NCI-H526 (cell line): ENCODE results near the gene ADCYAP1R1.

ENCODE experiments used
- DNase-seq, 2 experiments: peaks; one replicate each; lab custom pipeline; 2025; lab: John Stamatoyannopoulos, UW

The ADCYAP1R1 gene

GRCh38 chr7:31087351-31087750 is 35.2 kb downstream of the ADCYAP1R1 start:
- DNase-seq = no peak

- no peak for DNase-seq
Measured at GRCh38 chr7:31091924-31092434, 39.9 kb downstream of the ADCYAP1R1 start.

GRCh38 chr7:31092606-31093005 is 40.5 kb downstream of the ADCYAP1R1 start:
- no peak for DNase-seq

DNA sequence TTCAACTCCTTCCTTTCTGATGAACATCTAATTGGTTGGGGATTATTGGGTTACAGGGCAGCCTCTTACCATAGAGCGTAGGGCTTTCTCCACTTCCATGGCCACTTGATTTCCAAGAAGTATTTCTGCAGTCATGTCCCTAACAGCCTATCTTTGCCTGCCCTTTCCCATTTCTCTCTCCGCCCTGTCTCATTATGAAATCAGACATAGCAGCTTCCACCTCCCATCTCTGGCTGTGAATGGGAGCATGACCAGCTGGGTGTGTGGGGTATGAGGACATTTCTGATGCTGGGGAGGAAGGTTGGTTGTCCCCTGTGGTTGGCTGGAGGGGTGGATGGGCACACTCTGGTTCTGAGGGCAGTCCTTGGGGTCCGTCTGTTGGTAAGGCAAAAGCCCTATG is 41.2 kb downstream of the ADCYAP1R1 start:
- no peak for DNase-seq

DNA sequence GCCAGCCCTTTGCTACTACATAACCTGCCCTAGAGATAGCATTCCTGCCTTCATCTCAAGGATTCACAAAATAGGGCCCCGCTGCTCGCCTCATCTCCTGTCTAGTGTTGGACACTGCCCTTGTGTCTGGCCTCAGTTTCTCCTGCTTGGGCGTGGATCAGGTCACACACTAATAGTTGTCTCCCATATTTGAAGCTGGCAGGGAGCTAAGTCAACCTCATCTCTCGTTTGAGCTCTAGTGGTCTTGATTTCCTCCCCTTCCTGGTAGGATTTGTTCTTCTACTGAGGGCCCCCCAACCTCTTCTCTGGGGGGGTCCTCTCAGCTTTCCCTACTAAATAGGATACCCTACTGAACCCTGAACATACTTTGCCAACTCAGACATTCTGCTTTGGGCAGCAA is 42.2 kb downstream of the ADCYAP1R1 start:
- no peak for DNase-seq

DNA sequence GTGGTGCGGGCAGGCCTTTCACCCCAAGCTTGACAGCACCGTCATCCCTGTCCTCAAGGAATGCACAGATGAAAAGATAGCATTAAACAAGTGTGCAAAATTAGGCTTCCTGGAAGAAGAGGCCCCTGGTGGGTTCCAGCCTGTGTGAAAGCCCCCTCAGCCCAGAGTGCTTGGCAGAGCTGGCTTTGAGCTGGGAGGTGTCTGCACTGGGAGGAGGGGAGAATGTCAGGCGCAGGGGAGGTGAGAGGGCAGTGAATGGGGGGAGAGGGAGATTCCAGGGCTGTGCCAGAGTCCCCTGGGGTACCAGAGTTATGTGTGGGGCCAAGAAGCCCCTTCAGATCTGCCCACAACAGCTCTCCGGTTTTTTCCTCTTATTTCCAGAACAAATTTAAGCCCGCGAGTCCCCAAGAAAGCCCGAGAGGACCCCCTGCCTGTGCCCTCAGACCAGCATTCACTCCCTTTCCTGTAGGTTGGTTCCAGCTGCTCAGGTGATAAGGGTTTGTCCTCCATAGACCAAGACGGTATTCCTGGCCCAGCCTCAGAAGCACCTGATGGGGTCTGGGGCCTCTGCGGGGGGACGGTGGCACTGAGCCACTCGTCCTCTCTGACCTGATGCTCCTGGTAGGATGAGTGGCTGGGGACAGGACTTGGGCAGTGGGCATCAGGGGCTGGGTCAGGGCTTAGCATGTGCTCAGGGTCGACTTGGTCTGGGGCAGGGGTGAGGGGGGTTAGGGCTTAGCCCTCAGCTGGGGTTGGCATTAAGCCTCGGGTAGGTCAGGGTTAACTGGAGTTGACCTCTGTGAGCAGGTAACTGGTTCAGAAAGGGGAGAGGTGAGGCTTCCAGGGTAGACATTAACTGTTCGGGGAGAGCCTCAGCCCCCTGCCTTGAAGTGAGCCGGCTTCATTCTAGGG is 43.4 kb downstream of the ADCYAP1R1 start:
- no peak for DNase-seq

DNA sequence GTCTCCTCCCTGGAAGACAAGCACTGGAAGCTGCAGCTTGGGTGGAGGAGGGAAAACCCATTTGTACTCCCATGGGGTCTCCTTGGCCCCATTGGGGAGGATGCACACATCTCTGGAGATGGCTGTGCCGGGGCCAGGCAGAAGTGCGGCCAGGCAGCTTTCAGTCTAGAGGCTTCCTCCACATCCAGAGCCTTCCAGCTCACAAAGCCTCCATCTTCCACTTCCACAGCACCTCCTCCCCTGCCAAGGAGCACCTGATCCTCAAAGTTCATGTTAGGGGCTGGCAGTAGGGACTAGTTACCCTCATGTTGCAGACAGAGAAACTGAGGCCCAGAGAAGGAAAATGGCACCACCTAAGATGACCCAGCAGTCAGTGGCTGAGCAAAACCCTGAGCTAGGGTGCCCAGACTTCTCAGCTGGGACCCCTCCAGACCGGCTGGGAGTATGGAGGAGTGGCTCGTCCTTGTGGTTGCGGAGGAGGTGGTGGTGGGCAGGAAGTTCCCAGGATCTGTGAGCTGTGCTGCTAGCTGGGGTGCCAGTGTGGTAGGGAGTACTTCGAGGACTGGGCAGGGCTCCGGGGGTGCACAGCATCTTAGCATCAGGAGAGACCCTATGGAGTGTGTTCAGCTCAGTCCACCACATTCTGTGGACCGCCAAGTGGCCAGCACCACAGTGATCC is 44.2 kb downstream of the ADCYAP1R1 start:
- no peak for DNase-seq

GRCh38 chr7:31096877-31097258 is 44.8 kb downstream of the ADCYAP1R1 start:
- DNase-seq = no peak

- peak in 1 of 2 experiments; percentile 4 for DNase-seq
Measured at GRCh38 chr7:31098642-31099360, 46.7 kb downstream of the ADCYAP1R1 start.

DNA sequence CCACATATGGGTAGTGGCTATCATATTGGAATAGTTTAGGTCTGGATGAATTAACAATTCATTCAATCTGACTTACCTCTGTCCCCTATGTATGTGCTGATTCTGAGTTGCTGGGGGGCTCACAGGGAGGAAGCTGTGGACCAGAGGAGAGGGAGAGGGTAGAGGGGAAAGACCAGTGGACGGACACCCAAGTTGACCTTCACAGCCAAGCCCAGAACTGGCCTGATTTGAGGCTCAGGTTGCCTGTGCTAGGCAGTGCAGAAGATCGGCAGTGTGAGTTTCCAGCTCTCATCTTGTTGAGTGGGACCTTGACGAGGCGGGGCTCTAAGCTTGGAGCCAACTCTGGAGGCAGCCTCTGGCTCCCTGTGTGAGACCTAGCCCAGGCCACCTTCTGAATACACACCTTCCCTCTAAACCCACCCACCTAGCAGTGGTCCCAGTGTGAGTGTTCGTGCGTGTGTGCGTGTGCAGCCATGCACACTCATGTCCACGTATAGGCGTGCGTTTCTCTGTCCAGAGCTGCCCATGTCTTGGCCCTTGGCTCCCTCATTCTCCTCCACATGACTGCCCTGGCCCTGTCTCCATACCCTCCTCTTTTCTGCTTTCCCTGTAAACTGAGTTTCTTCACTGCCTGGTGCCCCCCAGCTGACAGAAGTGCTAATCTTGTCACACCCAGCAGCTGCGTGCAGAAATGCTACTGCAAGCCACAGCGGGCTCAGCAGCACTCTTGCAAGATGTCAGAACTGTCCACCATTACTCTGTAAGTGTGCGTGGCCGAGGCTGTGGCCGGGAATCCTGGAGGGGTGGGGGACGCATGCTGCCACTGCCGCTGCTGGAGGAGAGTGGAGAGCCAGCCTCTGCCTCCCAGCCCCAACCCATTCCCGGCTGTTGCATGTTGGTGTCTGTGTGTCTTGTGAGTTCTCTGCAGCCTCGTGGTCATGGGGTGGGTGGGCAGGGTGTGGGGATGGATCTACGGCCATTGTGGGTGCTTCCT is 47.6 kb downstream of the ADCYAP1R1 start:
- no peak for DNase-seq

DNA sequence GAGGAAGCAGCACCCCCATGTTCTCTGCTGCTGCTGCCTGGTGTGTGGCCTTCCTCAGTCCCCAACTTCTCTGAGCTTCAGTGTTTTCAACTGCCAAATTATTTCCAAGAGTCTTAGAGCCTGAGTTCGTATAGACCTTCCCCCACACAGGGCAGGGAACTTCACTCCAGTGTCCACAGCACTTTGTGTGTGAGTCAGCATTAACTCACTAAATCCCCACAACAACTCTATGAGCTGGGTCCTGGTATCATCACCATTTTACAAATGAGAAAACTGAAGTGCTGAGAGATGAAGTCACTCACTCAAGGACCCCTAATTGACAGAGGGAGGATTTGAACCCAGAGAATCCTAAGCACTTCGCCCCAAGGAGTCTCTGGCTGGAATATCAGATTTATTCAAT is 48.3 kb downstream of the ADCYAP1R1 start:
- DNase-seq = no peak

DNA sequence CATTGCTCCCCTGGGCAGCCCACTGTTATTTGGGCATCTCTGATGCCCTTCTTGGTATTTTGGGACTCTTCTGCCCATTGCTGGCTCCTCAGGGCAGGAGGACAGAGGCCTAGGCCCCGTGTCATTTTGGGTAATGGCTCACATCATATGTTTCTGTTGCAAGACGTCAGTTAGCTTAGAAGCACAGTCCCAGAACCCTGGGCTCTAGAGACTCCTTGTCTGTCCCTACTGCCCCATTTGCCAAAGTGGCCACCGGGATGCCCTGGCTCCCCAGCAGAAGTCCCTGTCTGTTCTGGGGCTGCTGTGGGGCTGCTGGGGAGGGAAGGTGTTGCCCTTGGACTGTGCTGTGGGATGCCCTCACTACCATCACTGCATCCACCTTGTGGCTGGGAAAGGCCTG is 48.8 kb downstream of the ADCYAP1R1 start:
- DNase-seq = no peak

- DNase-seq = no peak
Measured at GRCh38 chr7:31101544-31101943, 49.4 kb downstream of the ADCYAP1R1 start.

- no peak for DNase-seq
Measured at GRCh38 chr7:31102151-31102972, 50.3 kb downstream of the ADCYAP1R1 start.

- DNase-seq = no peak
Measured at GRCh38 chr7:31102973-31103850, 51.1 kb downstream of the ADCYAP1R1 start.

DNA sequence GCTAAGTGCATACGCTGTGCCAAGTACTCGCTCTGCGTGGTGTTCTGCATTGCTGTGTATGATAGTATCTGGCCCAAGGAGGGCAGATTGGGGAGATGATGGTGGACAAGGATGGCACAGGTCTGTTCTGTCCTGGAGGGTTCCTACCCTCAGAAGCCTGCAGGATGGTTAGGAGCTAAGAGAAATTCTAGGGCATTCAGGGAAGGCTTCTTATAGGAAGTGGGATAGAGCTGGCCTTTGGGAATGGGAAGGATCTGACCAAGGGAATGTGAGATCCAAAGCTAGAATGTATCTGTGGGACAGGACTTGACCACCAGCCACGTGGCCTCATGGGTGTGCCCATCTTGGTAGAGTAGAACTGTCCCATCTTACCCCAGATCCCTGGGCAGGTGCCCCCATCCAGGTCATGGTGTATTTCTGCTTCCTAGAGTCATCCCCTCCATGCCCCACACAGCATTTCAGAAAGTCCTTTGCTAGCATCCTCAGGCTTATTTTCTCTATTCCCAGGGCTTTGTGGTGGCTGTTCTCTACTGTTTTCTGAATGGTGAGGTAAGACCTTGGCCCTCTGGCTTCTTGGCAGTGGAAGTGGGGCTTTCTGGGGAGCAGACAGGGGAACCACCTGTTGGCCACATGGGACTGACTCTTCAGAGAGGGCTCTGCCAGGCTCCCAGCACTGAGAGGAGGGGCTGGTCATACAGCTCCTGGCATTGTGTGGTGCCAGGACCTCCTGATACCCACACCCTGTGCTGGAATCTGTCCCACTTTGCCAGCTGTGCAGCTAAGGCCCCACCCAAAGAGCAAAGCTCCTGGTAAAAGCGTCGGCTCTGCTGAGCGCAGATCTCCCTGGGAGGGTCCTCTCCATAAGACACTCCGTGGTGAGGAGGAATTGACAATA is 52.5 kb downstream of the ADCYAP1R1 start:
- DNase-seq = no peak

DNA sequence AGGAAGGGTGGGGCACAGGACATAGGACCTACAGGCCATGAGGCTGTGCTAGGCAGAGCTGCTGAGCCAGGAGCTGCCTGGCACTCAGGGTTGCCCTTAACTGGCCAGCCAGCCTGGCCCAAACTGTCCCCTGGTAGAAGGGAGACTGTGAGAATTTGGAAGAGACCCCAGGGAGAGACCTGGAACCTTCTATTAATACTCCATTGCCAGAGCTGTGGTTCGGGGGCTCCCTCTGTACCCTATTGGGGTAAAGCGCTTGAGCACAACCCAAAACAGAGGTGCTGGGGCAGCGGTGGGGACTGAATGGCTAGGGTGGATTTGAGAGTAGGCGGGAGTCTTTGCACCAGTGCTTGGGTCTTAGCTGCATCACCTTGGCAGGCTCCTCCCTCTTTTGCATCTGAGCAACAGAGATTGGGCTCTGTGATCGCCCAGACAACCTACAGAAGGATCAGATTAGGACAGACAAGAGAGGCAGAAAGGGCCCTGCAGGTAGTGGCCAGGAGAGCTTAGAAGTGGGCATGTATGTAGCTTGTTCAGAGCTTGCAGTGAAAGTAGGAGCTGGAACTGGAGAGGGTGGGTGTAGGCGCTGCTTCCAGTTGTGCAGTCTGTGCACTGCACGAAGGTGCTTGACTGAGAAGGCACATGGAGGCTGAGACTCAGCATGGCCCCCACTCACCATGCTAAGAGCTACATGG is 53.3 kb downstream of the ADCYAP1R1 start:
- DNase-seq = no peak
